ENCODE results near the gene EVI5L.

Gene EVI5L

DNA sequence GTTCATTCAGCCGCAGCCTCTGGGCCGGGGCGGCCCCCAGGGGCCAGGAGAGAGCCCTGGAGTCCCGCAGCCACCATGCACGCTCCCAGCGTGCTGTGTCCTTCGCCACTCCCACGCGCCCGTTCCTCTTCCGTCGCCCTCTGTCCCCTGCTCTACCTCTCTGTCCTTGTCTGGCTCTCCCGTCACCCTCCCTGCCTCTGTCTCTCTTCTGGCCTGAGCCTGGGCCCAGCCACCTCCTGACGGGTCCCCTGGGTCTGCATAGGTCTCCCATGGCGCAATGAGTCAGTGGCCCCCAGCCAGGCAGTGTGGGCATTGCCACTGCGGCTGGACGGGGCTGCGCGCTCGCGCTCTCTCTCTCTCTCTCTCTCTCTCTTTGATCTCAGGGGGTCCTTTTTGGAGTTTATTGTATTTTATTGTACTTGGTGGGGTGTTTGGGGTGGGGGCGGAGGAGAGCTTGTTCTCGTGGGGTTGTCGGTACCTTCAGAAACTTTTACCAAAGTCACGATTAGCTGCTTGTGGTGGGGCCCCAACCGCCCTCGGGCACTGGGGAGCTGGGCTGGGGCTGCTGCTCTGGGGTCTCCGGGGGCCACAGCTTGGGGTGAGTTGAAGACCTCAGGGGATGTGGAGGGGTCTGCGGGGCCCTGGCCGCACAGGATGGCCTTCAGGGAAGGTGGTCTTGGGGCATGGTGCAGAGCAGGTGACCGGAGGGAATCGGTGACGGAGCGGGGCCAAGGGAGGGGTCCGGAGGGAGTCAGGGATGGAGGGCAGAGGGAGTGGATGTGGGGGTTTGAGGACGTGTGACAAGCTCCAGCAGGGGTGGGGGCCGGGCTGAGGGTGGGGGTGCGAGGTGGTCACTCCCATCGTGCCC is 82.9 kb downstream of the EVI5L start:
- no peak for DNase-seq (ENCODE audit: low read depth)
- H3K4me3 ChIP-seq (ENCODE audit: low read depth, low read length), result no peak overlapping the region
- no peak for TF ChIP-seq MYC (IDR thresholded peaks at IDR 0.05; ENCODE audit: low read depth, low read length)
- TF ChIP-seq CTCF (IDR thresholded peaks at IDR 0.05; ENCODE audit: low read depth, low read length), result no peak
- no peak for TF ChIP-seq POLR2A (IDR thresholded peaks at IDR 0.05; ENCODE audit: extremely low read depth, insufficient read length)
- TF ChIP-seq, protein P1, sequence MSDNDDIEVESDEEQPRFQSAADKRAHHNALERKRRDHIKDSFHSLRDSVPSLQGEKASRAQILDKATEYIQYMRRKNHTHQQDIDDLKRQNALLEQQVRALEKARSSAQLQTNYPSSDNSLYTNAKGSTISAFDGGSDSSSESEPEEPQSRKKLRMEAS (IDR thresholded peaks at IDR 0.05; ENCODE audit: low read depth, low read length), result no peak

- no peak overlapping the region for H3K4me3 ChIP-seq (ENCODE audit: low read depth, low read length)
- no peak for DNase-seq (ENCODE audit: low read depth)
- TF ChIP-seq MYC (IDR thresholded peaks at IDR 0.05; ENCODE audit: low read depth, low read length), result no peak
- TF ChIP-seq POLR2A (IDR thresholded peaks at IDR 0.05; ENCODE audit: extremely low read depth, insufficient read length), result no peak
Observed at GRCh38 chr19:7913652-7914051, 83.6 kb downstream of the EVI5L start.

- no peak for TF ChIP-seq POLR2A (IDR thresholded peaks at IDR 0.05; ENCODE audit: extremely low read depth, insufficient read length)
- TF ChIP-seq, protein P1 (IDR thresholded peaks at IDR 0.05; ENCODE audit: low read depth, low read length), result no peak
- no peak for TF ChIP-seq MYC (IDR thresholded peaks at IDR 0.05; ENCODE audit: low read depth, low read length)
- no peak for TF ChIP-seq CTCF (IDR thresholded peaks at IDR 0.05; ENCODE audit: low read depth, low read length)
- DNase-seq (ENCODE audit: low read depth), result no peak
- H3K4me3 ChIP-seq (ENCODE audit: low read depth, low read length), result no peak overlapping the region
Observed at GRCh38 chr19:7914099-7914498, 84.1 kb downstream of the EVI5L start.
